Liver (tissue), 9 donors: ENCODE results near the gene SCRN2. TPM values are rescaled to one million over a fixed set of nuclear protein-coding genes. Genes with fewer than 3 reads are reported as not detected.

ENCODE experiments used
- DNase-seq: peaks from one replicate; pipeline ENCODE4 v3.0.0-alpha.2; 2017; ENCODE audit warnings: low spot score
- H3K27ac ChIP-seq, 2 donors: one replicate each; pipeline ENCODE4 v1.7.0; 2013; ENCODE audit warnings: inconsistent platforms in 2 of 2, low read length in 2 of 2, control low read depth in 1 of 2, low read depth in 1 of 2, mild to moderate bottlenecking in 1 of 2
- H3K27me3 ChIP-seq, 4 donors: one replicate each; pipeline versions ENCODE4 v1.6.1 to v1.7.0; 2013; ENCODE audit warnings: low read length in 3 of 4, inconsistent platforms in 1 of 4, mild to moderate bottlenecking in 1 of 4, moderate library complexity in 1 of 4; ENCODE audit not compliant: control insufficient read depth in 4 of 4, insufficient read depth in 4 of 4
- H3K36me3 ChIP-seq, 4 donors: one replicate each; pipeline versions ENCODE4 v1.6.1 to v1.7.0; 2013; ENCODE audit warnings: low read length in 3 of 4, mild to moderate bottlenecking in 3 of 4, low read depth in 1 of 4, moderate library complexity in 1 of 4; ENCODE audit not compliant: control insufficient read depth in 4 of 4, insufficient read depth in 3 of 4
- H3K4me1 ChIP-seq, 4 donors: one replicate each; pipeline versions ENCODE4 v1.6.1 to v1.7.0; 2013; ENCODE audit warnings: low read length in 3 of 4, mild to moderate bottlenecking in 3 of 4, moderate library complexity in 1 of 4; ENCODE audit not compliant: control insufficient read depth in 4 of 4, insufficient read depth in 4 of 4
- H3K4me3 ChIP-seq, 3 donors: one replicate each; pipeline versions ENCODE4 v1.6.1 to v1.7.0; 2013; ENCODE audit warnings: low read length in 3 of 3, control low read depth in 1 of 3, low read depth in 1 of 3, mild to moderate bottlenecking in 1 of 3
- H3K9ac ChIP-seq, 2 donors: one replicate each; pipeline ENCODE4 v1.7.0; 2013; ENCODE audit warnings: low read length in 2 of 2, mild to moderate bottlenecking in 2 of 2, moderate library complexity in 2 of 2, control low read depth in 1 of 2, low read depth in 1 of 2
- H3K9me3 ChIP-seq, 4 donors: one replicate each; pipeline versions ENCODE4 v1.6.1 to v1.7.0; 2013; ENCODE audit warnings: low read length in 3 of 4; ENCODE audit not compliant: control insufficient read depth in 4 of 4
- CTCF ChIP-seq: fragments of 150-350 bp; IDR thresholded peaks from 2 replicates; pipeline ENCODE4 v1.5.1; 2017; ENCODE audit warnings: improper control_type of control experiment, low read depth, low read length; ENCODE audit not compliant: missing input control
- FOXA1 ChIP-seq: IDR thresholded peaks from 2 replicates; pipeline ENCODE4 v1.6.1; 2016; ENCODE audit warnings: antibody characterized with exemption
- FOXA2 ChIP-seq: IDR thresholded peaks from 2 replicates; pipeline ENCODE4 v1.6.1; 2016; ENCODE audit warnings: antibody characterized with exemption
- GABPA ChIP-seq, 2 donors: IDR thresholded peaks in 1 of 2; conservative IDR thresholded peaks in 1 of 2; 2 replicates each; pipeline ENCODE4 v1.6.1; 2016; ENCODE audit warnings: antibody characterized with exemption in 2 of 2, mild to moderate bottlenecking in 1 of 2, moderate library complexity in 1 of 2
- HNF4A ChIP-seq, 2 donors: conservative IDR thresholded peaks; 2 replicates each; pipeline ENCODE4 v1.6.1; 2016; ENCODE audit warnings: antibody characterized with exemption in 2 of 2, mild to moderate bottlenecking in 2 of 2
- HNF4G ChIP-seq: IDR thresholded peaks from 2 replicates; pipeline ENCODE4 v1.6.1; 2016; ENCODE audit warnings: antibody characterized with exemption
- JUND ChIP-seq, 2 donors: IDR thresholded peaks; 2 replicates each; pipeline ENCODE4 v1.6.1; 2016; ENCODE audit warnings: antibody characterized with exemption in 2 of 2
- NR2F2 ChIP-seq: IDR thresholded peaks from 2 replicates; pipeline ENCODE4 v1.6.1; 2016; ENCODE audit warnings: antibody characterized with exemption
- RAD21 ChIP-seq, 2 donors: IDR thresholded peaks; 2 replicates each; pipeline ENCODE4 v1.6.1; 2016; ENCODE audit warnings: antibody characterized with exemption in 2 of 2, mild to moderate bottlenecking in 2 of 2
- REST ChIP-seq: IDR thresholded peaks from 2 replicates; pipeline ENCODE4 v1.6.1; 2016; ENCODE audit warnings: antibody characterized with exemption, mild to moderate bottlenecking
- RXRA ChIP-seq, 2 donors: IDR thresholded peaks; 2 replicates each; pipeline ENCODE4 v1.6.1; 2017 to 2018; ENCODE audit warnings: antibody characterized with exemption in 2 of 2, mild to moderate bottlenecking in 1 of 2
- SP1 ChIP-seq: IDR thresholded peaks from 2 replicates; pipeline ENCODE4 v1.6.1; 2018; ENCODE audit warnings: antibody characterized with exemption, mild to moderate bottlenecking
- TAF1 ChIP-seq: conservative IDR thresholded peaks from 2 replicates; pipeline ENCODE4 v1.6.1; 2016; ENCODE audit warnings: antibody characterized with exemption, mild to moderate bottlenecking
- YY1 ChIP-seq: IDR thresholded peaks from 2 replicates; pipeline ENCODE4 v1.6.1; 2016; ENCODE audit warnings: antibody characterized with exemption, mild to moderate bottlenecking
- WGBS: extraction: QIAGEN DNeasy Blood & Tissue Kit; methylation state at CpG from one replicate; pipeline ENCODE4 v1.1.7; 2013; 5-methylcytosine and 5-hydroxymethylcytosine counted together
- polyA plus RNA-seq, 2 donors: library from polyadenylated mRNA; stranded (reverse) in 1 of 2; unstranded in 1 of 2; fragments of 200-250 nt in 1 of 2; fragments of >200 nt in 1 of 2; fragmentation: Nextera tagmentation in 1 of 2; extraction: Ambion mirVana in 1 of 2; gene quantifications; one replicate each; pipeline versions ENCODE4 v1.2.1 to v1.2.3, GENCODE V29; 2013 to 2015
- total RNA-seq, 2 donors: library from RNA; depleted of rRNA; stranded (reverse); fragments of >200 nt; gene quantifications; one replicate each; pipeline ENCODE4 v1.2.3, GENCODE V29; 2014
- TF ChIP-seq, protein P1 (sequence below): IDR thresholded peaks from 2 replicates; pipeline ENCODE4 v1.6.1; 2016; ENCODE audit warnings: antibody characterized with exemption
- TF ChIP-seq, protein P2 (sequence below): IDR thresholded peaks from 2 replicates; pipeline ENCODE4 v1.6.1; 2016; ENCODE audit warnings: antibody characterized with exemption
- donor health status: healthy.
- donor health status: healthy.
- donor health status: healthy.
- donor health status: healthy.
- donor health status: healthy.

Gene SCRN2
- total and polyA plus RNA-seq, 4 donors = 17.8 to 27.4 (median 20.3) TPM

- H3K9ac ChIP-seq = no peak overlapping the region
- 84% methylated on average over 4 of the region's 4 CpGs for WGBS
- H3K27ac ChIP-seq = no peak overlapping the region
- no peaks in the 10 kb centered on the region for H3K4me1 ChIP-seq
- TF ChIP-seq SP1 = no peak
- TF ChIP-seq FOXA1 = no peak
- no peak overlapping the region for H3K4me3 ChIP-seq
- H3K9me3 ChIP-seq = no peaks in the 10 kb centered on the region
- no peaks in the 10 kb centered on the region for H3K36me3 ChIP-seq
- no peak for DNase-seq
- no peaks in the 10 kb centered on the region for H3K27me3 ChIP-seq
These were observed 39.8 kb downstream of the SCRN2 start for GRCh38 chr17:47801176-47801765.

- Histone ChIP-seq H3K4me1 (no peaks in the 10 kb centered on the region), H3K27ac (no peak overlapping the region), H3K27me3 (no peaks in the 10 kb centered on the region), H3K9ac (no peak overlapping the region), H3K36me3 (no peaks in the 10 kb centered on the region), H3K4me3 (no peak overlapping the region), H3K9me3 (no peaks in the 10 kb centered on the region)
- no peak for TF ChIP-seq GABPA (IDR thresholded peaks at IDR 0.05 in 1 of 2, conservative IDR thresholded peaks at IDR 0.05 in 1 of 2)
- TF ChIP-seq CTCF = no peak
- no peak for TF ChIP-seq RAD21 (IDR thresholded peaks at IDR 0.05)
- no peak for TF ChIP-seq SP1
- no peak for TF ChIP-seq FOXA1
- TF ChIP-seq JUND (IDR thresholded peaks at IDR 0.05) = no peak
- TF ChIP-seq, protein P1, sequence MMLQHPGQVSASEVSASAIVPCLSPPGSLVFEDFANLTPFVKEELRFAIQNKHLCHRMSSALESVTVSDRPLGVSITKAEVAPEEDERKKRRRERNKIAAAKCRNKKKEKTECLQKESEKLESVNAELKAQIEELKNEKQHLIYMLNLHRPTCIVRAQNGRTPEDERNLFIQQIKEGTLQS = no peak
- TF ChIP-seq NR2F2 = no peak
- no peak for TF ChIP-seq RXRA (IDR thresholded peaks at IDR 0.05)
- no peak for TF ChIP-seq HNF4A (conservative IDR thresholded peaks at IDR 0.05)
- TF ChIP-seq, protein P2, sequence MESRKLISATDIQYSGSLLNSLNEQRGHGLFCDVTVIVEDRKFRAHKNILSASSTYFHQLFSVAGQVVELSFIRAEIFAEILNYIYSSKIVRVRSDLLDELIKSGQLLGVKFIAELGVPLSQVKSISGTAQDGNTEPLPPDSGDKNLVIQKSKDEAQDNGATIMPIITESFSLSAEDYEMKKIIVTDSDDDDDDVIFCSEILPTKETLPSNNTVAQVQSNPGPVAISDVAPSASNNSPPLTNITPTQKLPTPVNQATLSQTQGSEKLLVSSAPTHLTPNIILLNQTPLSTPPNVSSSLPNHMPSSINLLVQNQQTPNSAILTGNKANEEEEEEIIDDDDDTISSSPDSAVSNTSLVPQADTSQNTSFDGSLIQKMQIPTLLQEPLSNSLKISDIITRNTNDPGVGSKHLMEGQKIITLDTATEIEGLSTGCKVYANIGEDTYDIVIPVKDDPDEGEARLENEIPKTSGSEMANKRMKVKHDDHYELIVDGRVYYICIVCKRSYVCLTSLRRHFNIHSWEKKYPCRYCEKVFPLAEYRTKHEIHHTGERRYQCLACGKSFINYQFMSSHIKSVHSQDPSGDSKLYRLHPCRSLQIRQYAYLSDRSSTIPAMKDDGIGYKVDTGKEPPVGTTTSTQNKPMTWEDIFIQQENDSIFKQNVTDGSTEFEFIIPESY = no peak
- TF ChIP-seq TAF1 = no peak
- no peak for TF ChIP-seq REST
- TF ChIP-seq HNF4G = no peak
- no peak for TF ChIP-seq YY1
- no peak for TF ChIP-seq FOXA2
- WGBS = 85% methylated on average over 12 of the region's 12 CpGs
- DNase-seq = no peak
These were observed 40.4 kb downstream of the SCRN2 start for GRCh38 chr17:47800686-47801085.
